ENCODE data around the gene MOXD1. TPM values are rescaled to one million over a fixed set of nuclear protein-coding genes. Genes with fewer than 3 reads are reported as not detected.
A peak's percentile ranks its signal among the peaks of the same experiment; 100 is the strongest.

The MOXD1 gene
- total RNA-seq, 2 experiments from 2014 or later = 0.74 TPM; not detected in 1

DNA sequence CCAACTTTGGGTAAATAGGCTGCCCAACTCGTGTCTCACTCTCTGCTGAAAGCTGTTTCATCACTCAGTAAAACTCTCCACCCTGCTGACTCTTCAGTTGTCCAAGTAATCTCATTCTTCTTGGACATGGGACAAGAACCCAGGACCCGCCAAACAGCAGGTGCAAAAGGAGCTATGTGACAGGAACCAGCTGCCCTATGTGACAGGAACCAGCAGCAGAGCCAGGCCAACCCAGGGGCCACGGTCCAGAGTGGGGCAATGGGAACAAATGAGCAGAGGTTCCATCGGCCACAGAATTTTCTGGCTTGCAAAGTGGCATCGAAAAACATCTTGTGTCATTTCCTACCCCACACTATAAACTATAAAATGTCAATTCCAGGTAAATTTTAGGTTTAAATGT lies 56.5 kb downstream of the MOXD1 start:
- Histone ChIP-seq H3K9me2 (ENCODE audit: insufficient read depth, low read length) (no peaks in the 10 kb centered on the region), H3K9me3 (ENCODE audit: low read length) (peaks cover 21% of the 10 kb centered on the region; the same call in 1 of the 2 replicates), H3K4me2 (ENCODE audit: low read length) (no peak overlapping the region), H3K4me3 (ENCODE audit: low read depth, low read length, poor library complexity, severe bottlenecking) (no peak overlapping the region), H2AFZ (ENCODE audit: low read length) (no peak overlapping the region), H4K20me1 (ENCODE audit: insufficient read depth, low read length) (no peaks in the 10 kb centered on the region), H3K79me2 (ENCODE audit: insufficient read depth, low read depth, low read length) (no peaks in the 10 kb centered on the region), H3K27ac (ENCODE audit: low read depth, low read length, poor library complexity, severe bottlenecking) (no peak overlapping the region), H3K4me1 (ENCODE audit: insufficient read depth, low read length, poor library complexity, severe bottlenecking) (no peaks in the 10 kb centered on the region), H3K36me3 (ENCODE audit: insufficient read depth, low read length) (no peaks in the 10 kb centered on the region; the same call in 1 of the 2 replicates)
- CTCF ChIA-PET (ENCODE audit: unreplicated experiment) = no interaction called here
- POLR2A ChIA-PET = interaction anchor here (1.4 kb wide), 1 partner anchor 43 kb away, joined by 3 read pairs; no protein-coding TSS in a partner anchor
- DNase-seq (ENCODE audit: low spot score) = peak; percentile 23
- TF ChIP-seq, protein P1, sequence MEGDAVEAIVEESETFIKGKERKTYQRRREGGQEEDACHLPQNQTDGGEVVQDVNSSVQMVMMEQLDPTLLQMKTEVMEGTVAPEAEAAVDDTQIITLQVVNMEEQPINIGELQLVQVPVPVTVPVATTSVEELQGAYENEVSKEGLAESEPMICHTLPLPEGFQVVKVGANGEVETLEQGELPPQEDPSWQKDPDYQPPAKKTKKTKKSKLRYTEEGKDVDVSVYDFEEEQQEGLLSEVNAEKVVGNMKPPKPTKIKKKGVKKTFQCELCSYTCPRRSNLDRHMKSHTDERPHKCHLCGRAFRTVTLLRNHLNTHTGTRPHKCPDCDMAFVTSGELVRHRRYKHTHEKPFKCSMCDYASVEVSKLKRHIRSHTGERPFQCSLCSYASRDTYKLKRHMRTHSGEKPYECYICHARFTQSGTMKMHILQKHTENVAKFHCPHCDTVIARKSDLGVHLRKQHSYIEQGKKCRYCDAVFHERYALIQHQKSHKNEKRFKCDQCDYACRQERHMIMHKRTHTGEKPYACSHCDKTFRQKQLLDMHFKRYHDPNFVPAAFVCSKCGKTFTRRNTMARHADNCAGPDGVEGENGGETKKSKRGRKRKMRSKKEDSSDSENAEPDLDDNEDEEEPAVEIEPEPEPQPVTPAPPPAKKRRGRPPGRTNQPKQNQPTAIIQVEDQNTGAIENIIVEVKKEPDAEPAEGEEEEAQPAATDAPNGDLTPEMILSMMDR (conservative IDR thresholded peaks at IDR 0.05; ENCODE audit: low read length) = no peak
- TF ChIP-seq EZH2phosphoT487 (IDR thresholded peaks at IDR 0.05; ENCODE audit: borderline replicate concordance, low read depth, low read length) = no peak
- intact Hi-C loops (cut with micrococcal nuclease; ENCODE audit: unreplicated experiment) = no loop called here
- no TSS peak for BruUV-seq (replicated peaks)

DNA sequence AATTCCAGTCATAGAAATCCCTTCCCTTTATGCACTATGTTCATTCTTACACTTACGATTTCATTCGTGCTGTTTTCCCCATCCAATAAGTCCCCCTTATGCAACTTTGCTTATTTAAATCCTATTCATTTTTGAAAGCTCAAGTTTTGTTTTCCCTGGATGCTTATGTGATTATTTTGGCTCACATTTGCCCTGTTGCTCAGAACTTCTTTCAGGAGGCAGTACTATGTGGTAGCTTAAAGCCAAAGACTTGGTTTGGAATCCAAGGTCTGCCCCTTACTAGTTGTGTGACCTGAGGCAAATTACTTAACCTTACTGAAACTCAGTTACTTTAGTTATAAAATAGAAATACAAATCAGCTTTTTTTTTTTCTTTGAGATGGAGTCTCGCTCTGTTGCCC lies 59.6 kb downstream of the MOXD1 start:
- CTCF ChIA-PET (ENCODE audit: unreplicated experiment) = no interaction called here
- no peak overlapping the region for H3K4me3 ChIP-seq (ENCODE audit: low read depth, low read length, poor library complexity, severe bottlenecking)
- no peak for DNase-seq (ENCODE audit: low spot score)
- TF ChIP-seq, protein P1 (conservative IDR thresholded peaks at IDR 0.05; ENCODE audit: low read length) = no peak
- no peak for TF ChIP-seq EZH2phosphoT487 (IDR thresholded peaks at IDR 0.05; ENCODE audit: borderline replicate concordance, low read depth, low read length)
- H3K4me2 ChIP-seq (ENCODE audit: low read length) = no peak overlapping the region
- POLR2A ChIA-PET = interaction anchor here (0.8 to 2.3 kb wide), 3 partner anchors 11 to 21 kb away, joined by 3 to 9 read pairs (median 8); no protein-coding TSS in a partner anchor
- no peaks in the 10 kb centered on the region for H3K9me2 ChIP-seq (ENCODE audit: insufficient read depth, low read length)
- H2AFZ ChIP-seq (ENCODE audit: low read length) = no peak overlapping the region
- H3K4me1 ChIP-seq (ENCODE audit: insufficient read depth, low read length, poor library complexity, severe bottlenecking) = no peaks in the 10 kb centered on the region
- no TSS peak for BruUV-seq (replicated peaks)
- H3K36me3 ChIP-seq (ENCODE audit: insufficient read depth, low read length) = no peaks in the 10 kb centered on the region; the same call in 1 of the 2 replicates
- peaks cover 21% of the 10 kb centered on the region; the same call in 1 of the 2 replicates for H3K9me3 ChIP-seq (ENCODE audit: low read length)
- no peaks in the 10 kb centered on the region for H3K79me2 ChIP-seq (ENCODE audit: insufficient read depth, low read depth, low read length)
- intact Hi-C loops (cut with micrococcal nuclease; ENCODE audit: unreplicated experiment) = no loop called here
- H3K27ac ChIP-seq (ENCODE audit: low read depth, low read length, poor library complexity, severe bottlenecking) = no peak overlapping the region
- H4K20me1 ChIP-seq (ENCODE audit: insufficient read depth, low read length) = no peaks in the 10 kb centered on the region

DNA sequence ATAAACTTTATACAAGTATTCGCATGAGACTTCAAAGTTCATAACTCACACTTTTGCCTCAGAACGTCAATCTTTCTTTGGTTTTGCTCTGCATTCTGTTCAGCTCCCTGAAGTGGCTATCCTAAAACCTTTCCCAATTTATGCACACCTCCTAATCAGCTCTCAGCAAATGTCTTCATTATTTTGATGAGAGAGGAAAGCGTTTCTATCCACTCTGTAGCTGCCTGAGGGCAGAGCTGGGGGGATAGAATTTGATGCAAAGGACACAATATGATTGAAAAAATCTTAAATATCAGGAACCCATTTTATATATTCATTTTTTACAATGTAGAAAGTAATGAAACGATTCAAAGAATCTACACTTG lies 66.8 kb downstream of the MOXD1 start:
- H2AFZ ChIP-seq (ENCODE audit: low read length) = no peak overlapping the region
- ChIA-PET POLR2A (interaction anchor here (0.8 to 0.9 kb wide), 3 partner anchors 15 to 26 kb away, joined by 3 to 4 read pairs (median 3); no protein-coding TSS in a partner anchor), CTCF (ENCODE audit: unreplicated experiment) (no interaction called here)
- H3K79me2 ChIP-seq (ENCODE audit: insufficient read depth, low read depth, low read length) = no peaks in the 10 kb centered on the region
- H3K4me2 ChIP-seq (ENCODE audit: low read length) = no peak overlapping the region
- no peaks in the 10 kb centered on the region for H4K20me1 ChIP-seq (ENCODE audit: insufficient read depth, low read length)
- no peaks in the 10 kb centered on the region for H3K36me3 ChIP-seq (ENCODE audit: insufficient read depth, low read length)
- H3K4me3 ChIP-seq (ENCODE audit: low read depth, low read length, poor library complexity, severe bottlenecking) = no peak overlapping the region
- DNase-seq (ENCODE audit: low spot score) = no peak
- TF ChIP-seq, protein P1 (conservative IDR thresholded peaks at IDR 0.05; ENCODE audit: low read length) = no peak
- TF ChIP-seq EZH2phosphoT487 (IDR thresholded peaks at IDR 0.05; ENCODE audit: borderline replicate concordance, low read depth, low read length) = no peak
- no peaks in the 10 kb centered on the region for H3K9me3 ChIP-seq (ENCODE audit: low read length)
- no peaks in the 10 kb centered on the region for H3K9me2 ChIP-seq (ENCODE audit: insufficient read depth, low read length)
- no TSS peak for BruUV-seq (replicated peaks)
- no peaks in the 10 kb centered on the region for H3K4me1 ChIP-seq (ENCODE audit: insufficient read depth, low read length, poor library complexity, severe bottlenecking)
- no peak overlapping the region for H3K27ac ChIP-seq (ENCODE audit: low read depth, low read length, poor library complexity, severe bottlenecking)
- intact Hi-C loops (cut with micrococcal nuclease; ENCODE audit: unreplicated experiment) = no loop called here
